Suppressor macrophage treated with lipopolysaccharide for 1 hour (primary cell): ENCODE measurements around the gene SPECC1.
"Not testable (repeated sequence)": the region's sequence is repeated elsewhere in the genome, so short reads cannot be mapped to it uniquely, and the experiment has no call there.

Experiments
- DNase-seq, 3 donors: peaks; one replicate each; pipeline ENCODE4 v3.0.0-alpha.2; 2020 to 2022

The SPECC1 gene, protein sequence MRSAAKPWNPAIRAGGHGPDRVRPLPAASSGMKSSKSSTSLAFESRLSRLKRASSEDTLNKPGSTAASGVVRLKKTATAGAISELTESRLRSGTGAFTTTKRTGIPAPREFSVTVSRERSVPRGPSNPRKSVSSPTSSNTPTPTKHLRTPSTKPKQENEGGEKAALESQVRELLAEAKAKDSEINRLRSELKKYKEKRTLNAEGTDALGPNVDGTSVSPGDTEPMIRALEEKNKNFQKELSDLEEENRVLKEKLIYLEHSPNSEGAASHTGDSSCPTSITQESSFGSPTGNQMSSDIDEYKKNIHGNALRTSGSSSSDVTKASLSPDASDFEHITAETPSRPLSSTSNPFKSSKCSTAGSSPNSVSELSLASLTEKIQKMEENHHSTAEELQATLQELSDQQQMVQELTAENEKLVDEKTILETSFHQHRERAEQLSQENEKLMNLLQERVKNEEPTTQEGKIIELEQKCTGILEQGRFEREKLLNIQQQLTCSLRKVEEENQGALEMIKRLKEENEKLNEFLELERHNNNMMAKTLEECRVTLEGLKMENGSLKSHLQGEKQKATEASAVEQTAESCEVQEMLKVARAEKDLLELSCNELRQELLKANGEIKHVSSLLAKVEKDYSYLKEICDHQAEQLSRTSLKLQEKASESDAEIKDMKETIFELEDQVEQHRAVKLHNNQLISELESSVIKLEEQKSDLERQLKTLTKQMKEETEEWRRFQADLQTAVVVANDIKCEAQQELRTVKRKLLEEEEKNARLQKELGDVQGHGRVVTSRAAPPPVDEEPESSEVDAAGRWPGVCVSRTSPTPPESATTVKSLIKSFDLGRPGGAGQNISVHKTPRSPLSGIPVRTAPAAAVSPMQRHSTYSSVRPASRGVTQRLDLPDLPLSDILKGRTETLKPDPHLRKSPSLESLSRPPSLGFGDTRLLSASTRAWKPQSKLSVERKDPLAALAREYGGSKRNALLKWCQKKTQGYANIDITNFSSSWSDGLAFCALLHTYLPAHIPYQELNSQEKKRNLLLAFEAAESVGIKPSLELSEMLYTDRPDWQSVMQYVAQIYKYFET

DNA sequence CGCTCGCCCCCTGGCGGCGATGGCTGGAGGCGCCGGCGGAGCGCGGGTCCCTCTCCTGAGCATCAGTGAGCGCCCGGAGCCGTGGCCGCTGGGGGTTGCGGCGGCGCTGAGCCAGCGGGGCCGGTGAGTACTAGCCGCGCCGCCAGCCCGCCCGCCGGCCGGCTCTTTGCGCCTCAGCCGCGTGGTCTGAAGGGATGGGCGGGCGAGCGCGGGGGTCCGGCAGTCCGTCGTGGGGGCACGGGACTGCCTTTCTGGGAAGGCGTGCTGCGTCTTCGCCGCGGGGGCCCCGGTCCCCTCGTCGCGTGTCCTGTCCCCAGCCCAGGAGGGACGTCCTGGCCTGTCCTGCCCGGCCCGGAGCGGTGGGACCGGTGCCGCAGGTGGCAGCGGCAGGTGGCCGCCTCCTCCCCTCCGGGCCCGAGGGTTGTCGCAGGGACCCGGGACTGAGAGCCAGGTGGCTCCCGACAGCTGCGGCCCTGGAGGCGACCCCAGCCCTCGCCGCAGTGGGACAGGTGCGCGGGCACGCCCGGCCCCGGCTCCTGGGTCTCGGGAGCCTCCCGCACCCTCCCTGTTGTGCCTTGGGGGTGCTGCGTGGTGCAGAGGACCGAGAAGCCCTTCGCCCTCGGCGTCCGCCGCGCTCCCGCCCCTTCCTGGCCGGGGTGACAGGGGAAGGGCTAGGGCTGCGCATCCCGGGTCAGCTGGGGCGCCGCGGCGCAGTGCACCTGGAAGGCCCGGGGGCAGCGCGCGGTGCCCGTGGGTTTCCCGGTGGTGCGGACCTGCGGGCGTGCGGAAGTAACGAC lies at the start of gene SPECC1:
Gene SPECC1 (plus strand): TSS at position 58 of the 797 bp plus-strand sequence. CDS start 87,293 bp downstream, outside the sequence.
- DNase-seq = peak; percentile 79 to 88 (median 86)

DNA sequence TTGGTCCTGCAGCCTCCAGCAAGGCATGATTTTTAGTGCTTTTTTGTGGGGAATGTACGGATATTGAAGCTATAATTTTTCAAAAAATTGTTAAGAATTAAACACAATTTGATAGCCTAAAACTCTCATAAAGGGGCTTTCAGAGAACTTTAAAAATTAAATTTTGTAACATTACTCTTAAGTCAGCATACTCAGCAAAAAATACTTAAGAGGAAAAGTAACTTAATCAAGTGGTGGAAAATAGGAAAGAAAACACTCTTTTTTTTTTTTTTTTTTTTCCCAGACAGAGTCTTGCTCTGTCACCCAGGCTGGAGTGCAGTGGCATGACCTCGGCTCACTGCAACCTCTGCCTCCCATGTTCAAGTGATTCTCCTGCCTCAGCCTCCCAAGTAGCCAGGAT lies 46.2 kb upstream of the SPECC1 start:
- not testable (repeated sequence) for DNase-seq

DNA sequence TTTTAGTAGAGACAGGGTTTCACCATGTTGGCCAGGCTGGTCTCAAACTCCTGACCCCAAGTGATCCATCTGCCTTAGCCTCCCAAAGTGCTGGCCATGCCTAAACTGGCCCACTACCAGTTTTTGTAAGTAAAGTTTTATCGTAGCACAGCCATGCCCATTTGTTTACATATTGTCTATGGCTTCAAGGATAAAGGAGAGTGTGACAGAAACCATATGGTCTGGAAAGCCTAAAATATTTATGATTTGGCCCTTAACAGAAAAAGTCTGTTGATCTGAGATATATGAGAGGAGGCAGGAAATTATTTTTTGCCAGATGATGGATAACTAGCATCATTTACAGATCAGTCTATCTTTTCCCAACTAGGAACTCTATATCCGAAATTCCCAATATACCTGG lies 36.0 kb upstream of the SPECC1 start:
- DNase-seq = no peak

DNA sequence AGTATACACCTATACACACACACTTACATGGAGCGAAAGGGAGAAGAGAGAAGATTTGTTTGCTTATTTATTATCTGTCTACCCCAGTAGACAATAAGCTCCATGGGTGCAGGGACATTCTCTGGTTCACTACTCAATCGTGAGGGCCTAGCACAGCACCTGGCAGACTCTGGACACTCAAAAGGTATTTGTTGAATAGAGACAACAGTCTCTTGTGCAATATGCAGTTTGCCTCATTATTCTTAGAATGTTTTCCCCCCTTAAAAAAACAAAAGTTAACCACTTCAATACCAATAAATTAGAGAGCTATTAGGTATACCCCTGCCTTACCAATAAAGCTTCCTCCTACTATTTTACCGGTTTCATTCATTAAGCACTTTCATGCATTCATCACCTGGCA lies 33.6 kb upstream of the SPECC1 start:
- no peak for DNase-seq

DNA sequence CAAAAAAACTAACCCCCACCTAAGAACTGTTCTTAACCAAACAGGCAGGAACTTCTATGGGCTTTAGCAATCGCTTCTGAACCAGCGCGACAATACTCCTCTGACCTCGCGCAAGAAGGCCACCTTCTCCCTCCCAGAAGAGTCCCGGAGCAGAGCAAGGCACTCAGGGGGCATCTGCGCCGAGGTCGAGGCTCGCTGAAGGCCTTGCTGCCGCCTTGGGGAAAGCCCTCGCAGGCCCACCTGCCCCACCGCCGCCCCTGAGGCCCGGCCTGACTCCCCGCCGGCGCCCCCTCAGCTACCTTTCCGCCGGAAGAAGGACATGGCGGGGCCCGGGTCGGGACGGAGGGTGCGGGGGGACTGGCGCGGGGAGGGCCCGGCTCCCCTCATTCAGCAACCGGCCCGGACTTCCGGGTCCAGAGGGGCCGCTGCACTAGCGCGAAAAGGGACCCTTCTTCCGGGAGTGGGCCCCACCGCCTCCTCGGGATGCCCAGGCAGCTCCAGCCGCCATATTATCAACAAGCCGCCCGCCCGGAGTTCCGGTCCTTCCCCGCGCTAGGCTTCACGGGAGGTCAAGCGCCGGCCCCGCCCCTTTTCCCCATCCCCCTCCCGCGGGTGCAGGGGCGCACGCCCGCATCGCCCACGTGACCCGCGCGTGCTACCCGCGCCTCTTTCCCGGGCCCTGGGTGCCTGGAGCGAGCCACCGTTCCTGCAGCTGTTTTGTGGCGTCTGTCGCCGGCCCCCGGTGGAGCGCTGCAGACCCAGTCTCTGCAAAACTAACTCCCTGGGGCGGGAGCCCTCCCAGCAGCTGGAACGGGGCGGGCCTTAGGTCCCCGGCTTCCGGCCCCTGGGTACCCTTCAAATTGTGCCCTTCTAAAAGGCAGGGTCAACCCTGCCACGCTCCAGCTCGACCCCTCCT lies 31.6 kb upstream of the SPECC1 start, which contains the start of gene AKAP10:
Gene AKAP10 (minus strand): TSS at position 536 of the 916 bp plus-strand sequence. CDS start 149 bp downstream, at position 387.
- peak; percentile 87 to 95 (median 89) for DNase-seq

DNA sequence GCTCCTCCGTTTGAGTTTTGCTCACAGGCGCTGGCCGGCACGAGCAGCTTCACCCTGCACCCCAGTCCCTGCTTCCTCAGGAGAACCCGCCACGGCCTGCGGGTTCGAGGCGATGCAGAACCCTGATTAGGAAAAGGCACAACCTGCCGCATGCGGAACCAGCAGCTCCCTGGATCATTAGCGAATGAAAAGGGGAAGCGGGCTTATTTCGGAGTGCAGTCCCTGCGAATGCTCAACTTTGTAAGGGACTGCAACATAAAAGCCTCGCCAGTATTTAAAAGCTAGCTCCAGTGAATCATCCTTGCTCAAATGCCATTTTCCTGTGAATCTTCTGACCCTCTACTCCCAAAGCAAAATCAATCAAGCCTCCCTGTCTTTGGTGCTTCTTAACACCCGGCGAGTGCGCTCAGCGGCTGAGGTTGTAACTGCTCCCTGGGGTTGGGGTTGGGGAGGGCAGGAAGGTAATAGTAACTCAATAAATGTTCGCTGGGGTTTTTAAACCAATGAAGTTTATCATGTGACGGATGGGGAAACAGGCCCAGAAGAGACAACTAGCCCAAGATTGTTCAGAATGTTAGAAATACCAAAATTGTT lies 30.9 kb upstream of the SPECC1 start:
- peak; percentile 73 to 80 (median 74) for DNase-seq

DNA sequence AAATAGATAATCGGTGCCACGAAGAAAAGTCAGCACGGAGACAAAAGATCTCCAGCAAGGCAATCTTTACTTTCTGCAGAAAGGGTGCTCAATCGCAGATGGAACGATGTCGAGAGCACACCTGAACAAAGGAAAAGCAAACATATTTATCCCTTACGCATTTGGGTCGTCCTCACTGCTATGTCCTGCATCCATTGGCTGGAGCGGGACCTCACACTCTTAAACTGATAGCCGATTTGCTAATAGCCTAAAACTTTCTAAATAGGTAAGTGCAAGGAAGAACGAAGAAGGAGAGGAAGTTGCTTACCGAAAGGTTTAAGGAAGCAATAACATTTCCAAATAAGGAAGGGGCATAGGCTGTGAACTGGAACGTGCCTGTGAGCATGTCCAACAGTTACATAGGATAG lies 30.4 kb upstream of the SPECC1 start:
- DNase-seq = peak in 1 of 3 donors; percentile 17

DNA sequence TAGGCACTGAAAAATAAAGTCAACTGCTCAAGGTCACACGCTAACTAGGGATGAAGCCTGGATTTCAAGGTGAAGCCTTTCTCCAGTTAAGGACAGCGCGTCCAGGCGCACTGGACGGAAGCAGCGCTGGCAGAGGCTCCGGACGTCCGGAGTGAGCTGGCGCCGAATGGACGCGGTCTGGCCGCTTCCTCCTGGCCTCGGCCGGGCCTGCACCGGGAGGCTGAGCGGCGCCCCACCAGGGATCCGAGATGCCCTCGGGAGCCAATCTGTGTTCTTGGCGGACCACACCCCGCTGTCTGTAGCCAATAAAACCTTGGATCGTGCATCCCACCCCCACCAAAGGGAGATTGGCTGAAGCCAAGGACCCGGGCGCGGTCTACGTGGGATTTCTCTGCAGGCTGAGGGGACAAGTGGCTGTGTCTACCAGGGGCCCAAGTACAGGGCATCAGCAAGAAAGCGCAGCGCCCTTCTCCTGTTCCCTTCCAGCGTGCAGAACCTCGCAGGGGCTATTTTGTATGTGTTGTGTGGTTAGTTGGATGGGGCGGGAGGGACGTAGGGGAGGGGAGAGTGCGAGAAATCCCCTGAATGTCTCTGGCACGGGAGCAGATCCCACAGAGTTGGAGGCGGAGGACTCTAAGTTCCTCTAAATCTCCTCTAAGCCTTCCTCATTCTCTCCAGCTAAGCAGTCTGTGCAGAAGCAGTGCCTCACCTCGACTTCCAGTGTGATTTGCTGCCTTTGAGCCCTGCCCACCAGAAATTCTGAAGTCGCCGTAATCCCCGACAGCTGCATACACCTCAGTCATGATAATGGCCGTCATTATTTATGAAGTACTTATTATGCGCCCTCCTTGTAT lies 29.0 kb upstream of the SPECC1 start:
- DNase-seq = peak; percentile 89 to 91 (median 90)

DNA sequence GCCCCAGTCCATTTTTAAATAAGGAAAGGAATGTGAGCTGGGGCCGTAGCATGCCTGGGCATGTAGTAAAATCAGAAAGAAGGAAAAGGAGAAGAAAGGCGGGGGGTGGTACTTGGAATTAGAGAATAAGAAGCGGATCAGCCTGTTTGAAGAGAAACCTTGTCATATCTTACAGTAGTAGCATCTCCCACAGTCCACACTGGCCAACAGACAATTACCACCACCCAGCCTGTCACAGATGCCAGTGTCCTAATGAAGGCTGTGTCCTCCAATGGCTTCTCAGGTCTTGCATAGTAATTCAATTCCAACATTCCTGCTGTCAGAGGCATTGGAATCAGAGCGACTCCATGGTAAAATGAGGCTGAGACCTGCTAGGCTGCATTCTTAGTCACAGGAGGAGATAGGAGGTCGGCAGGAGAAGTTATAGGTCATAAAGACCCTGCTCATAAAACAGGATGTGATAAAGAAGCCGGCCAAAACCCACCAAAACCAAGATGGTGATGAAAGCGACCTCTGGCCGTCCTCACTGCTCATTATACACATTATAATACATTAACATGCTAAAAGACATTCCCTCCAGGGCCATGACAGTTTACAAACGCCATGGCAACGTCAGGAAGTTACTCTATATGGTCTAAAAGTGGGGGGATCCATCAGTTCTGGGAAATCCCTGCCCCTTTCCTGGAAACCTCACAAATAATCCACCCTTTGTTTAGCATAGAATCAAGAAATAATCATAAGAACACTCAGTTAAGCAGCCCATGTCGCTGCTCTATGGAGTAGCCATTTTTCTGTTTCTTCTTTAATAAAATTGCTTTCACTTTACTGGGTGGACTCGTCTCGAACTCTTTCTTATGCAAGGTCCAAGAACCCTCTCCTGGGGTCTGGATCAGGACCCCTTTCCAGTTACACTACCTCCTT lies 22.0 kb upstream of the SPECC1 start:
- DNase-seq = no peak

DNA sequence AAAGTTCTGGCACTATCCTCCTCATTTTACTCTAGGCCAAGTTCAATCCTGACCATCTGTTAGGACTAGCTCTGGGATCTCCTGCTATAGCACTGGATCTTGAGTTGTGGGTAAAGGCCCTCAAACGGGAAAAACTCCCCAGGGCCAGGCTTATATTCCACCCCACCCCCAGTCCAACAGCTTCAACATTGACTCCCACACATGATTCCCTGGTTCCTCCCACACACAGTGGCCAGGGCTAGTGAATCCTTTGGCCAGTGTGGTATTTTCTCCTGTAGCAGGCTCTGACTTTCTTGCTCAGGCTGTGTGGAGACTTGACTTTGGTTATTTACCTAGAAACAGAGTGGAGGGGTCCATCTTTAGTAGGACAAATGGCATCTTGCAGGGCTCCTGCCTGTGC lies 21.3 kb upstream of the SPECC1 start:
- peak in 1 of 3 donors; percentile 28 for DNase-seq

DNA sequence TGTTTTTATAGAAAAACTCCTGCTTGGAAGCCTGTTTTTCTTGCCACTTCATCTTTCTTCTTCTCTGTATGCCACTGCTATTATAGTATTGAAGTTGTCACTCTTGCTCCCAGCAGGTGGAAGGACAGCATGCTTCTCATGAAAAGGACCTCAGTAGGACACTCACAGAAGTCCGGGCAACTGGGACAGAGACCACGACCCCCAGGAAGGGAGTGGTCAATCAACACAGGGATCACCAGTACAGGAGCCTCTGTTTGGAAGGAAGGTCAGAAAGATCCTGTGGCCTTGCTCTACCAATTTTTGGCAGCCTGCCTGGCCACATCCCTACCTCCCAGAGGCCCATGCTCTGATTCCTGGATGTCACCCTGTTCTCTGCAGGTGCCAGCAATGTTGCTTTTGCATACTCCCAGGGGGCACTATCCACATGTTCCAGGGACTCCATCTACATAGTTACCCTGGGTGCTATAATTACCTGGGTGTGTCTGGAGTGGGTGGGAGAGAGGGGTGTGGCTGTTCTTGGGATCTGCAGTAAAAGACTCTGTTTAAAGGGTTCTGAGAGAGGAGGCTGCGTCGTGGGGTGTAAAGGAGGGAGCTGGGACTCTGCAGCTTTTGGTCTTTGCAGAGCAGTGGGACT lies 17.8 kb upstream of the SPECC1 start:
- DNase-seq = no peak

DNA sequence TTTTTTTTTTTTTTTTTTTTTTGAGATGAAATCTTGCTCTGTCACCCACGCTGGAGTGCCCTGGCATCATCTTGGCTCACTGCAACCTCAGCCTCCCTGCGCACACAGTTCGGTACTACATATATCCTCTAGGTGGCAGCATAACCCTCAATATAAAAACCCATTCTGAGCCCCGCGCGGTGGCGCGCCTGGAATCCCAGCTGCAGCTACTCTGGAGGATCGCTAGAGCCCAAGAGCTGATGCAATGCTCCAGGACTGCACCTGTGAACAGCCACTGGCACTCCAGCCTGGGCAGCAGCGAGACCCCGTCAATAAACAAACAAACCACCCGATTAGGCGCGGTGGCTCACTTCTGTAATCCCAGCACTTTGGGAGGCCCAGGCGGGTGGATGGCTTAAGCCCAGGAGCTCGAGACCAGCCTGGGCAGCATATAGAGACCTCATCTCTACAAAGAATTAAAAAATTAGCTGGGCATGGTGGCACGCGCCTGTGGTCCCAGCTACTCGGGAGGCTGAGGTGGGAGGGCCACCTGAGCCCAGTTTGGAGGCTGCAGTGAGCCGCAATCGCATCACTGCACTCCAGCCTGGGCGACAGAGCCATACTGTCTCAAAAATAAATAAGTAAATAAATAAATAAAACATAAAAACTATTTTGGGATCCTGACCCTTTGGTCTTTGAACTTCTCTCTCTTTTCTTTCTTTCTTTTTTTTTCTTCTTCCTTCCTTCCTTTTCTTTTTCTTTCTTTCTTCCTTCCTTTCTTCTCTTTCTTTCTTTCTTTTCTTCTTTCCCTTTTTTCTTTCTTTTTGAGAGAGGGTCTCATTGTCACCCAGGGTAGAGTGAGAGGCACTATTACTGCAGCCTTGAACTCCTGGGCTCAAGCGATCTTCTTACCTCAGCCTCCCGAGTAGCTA lies 16.1 kb upstream of the SPECC1 start:
- peak; percentile 91 to 95 (median 91) for DNase-seq

DNA sequence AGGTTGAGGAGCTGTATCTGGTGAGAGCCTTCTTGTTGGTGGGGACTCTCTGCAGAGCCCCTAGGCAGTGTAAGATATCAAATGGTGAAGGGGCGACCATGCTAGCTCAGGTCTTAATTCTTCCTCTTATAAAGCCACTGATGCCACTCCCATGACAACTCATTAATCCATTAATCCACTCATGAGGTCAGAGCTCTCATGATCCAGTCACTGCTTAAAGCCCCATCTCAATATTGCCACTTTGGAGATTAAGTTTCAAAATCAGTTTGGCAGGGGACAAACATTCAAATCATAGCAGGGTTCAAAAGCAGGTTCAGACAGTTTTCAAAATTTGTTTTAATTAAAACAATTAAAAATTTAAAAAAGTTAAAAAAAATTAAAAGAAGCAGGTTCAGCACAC lies 13.1 kb upstream of the SPECC1 start:
- DNase-seq = no peak

DNA sequence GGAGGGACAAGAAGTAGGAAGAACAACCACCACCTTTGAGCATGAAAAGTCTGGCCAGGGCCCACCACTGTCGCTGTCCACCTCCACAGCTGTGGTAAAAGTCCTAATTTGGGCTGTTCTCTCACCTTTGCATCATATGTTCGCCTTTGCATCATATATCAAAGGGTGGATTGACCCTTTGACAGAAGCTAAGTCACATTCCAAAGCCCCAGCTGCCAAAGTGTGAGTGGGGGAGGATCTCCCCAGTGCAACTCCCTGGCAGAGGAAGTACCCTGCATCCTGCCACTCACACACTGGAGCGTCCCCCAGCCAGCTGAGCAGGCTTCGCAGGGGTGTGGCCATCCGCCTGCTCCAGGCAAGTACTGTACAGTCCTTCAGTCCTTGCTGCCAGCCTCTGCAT lies 12.7 kb upstream of the SPECC1 start:
- DNase-seq = peak; percentile 42 to 85 (median 50)

DNA sequence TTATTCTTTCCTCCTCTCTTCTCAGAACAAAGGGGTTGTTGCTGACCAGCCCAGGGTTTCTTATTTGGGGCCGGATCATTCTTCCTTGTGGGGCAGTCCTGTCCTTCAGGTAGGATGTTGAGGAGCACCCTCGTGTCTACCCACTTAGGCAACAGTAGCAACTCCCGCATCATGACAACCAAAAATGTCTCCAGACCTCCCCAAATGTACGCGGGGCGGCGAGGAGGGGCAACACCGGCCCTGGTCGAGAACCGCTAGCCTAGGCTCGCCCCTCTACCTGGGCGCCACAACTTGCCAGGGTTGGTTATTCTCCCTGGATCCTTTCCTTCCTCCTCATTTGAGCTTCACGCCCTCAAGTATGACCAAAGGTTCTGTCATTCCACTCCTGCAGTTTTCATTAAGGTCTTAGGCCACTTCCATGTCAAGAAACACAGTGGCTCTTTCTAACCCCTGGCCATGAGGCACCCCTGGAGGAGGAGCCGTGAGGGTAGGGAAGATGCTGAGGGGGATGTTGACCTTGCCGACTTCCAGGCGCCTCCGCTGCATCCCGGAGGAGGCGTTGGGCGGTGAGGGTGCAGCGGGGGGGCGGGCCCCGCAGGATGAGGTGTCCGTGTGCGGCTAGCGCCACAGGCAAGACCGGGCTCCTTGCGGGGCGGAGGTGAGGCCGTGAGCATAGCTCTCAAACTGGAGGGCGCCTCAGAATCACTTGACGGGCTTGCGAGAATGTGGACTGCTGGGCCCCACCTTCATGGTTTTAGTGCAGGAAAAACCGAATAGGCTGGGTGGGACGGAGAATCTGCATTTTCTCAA lies 712 bp upstream of the SPECC1 start:
- peak in 2 of 3 donors; percentile 18 to 19 for DNase-seq

DNA sequence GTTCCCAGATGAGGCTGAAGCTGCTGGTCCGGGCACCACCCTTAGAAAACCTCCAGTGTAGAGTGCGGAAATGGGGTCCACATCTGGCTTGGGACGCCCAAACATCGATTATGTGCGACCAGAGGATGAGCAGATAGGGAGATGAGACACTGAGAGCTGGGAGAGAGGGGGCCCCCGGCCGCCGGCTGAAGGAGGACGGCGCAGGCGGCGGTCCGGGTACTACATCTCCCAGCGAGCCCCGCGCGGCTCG lies 182 bp upstream of the SPECC1 start:
- DNase-seq = no peak
